Hematopoietic multipotent progenitor cell treated with erythropoietin and hydrocortisone succinate and interleukin-3 and kit ligand, for 6 days (in vitro differentiated cells): ENCODE results near the gene THSD4.
"Not testable (repeated sequence)": the region's sequence is repeated elsewhere in the genome, so short reads cannot be mapped to it uniquely, and the experiment has no call there.

ENCODE experiments used
- DNase-seq: peaks from one replicate; pipeline ENCODE4 v3.0.0-alpha.2; 2015

The THSD4 gene

DNA sequence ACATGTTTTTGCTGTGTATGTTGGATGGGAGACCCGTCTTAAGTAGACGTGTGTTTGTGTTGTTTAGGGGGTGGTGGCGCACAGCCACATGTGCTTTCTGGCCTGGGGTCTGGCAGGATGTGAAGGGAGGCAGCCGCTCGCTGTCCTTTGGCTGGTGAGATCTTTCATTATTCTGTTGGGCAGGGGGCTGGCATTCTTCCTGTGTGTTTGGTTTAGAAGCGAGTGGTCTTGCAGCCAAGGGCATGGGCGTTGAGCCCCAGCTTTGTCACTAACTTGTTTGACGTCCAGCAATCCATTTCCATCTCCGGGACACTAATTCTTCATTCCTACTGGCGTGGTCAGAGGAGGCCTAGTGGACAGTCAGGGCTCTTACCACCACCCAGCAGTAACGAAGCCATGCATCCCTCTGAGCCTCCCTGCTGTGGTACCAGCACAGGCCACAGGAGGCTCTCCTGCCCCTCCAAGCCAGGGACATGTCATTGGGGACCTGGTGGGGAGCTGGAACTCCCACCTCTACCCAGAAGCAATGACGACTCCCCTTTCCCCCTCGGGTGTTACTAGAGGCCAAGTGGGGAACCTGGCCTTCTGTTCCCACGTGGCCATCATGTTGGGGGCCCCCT is 10.7 kb downstream of the THSD4 start:
- no peak for DNase-seq

DNA sequence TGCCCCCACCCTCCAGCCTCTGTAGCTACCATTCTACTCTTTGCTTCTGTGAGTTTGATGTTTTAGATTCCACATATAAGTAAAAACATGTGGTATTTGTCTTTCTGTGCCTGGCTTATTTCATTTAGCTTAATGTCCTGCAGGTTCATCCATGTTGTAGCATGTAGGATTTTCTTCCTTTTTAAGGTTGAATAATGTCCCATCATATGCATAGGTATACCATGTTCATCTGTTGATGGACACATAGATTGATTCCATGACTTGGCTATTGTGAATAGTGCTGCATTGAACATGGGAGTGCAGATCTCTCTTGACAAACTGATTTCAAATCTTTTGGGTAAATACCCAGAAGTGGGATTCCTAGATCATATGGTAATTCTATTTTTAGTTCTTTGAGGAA is 11.8 kb downstream of the THSD4 start:
- DNase-seq = no peak

DNA sequence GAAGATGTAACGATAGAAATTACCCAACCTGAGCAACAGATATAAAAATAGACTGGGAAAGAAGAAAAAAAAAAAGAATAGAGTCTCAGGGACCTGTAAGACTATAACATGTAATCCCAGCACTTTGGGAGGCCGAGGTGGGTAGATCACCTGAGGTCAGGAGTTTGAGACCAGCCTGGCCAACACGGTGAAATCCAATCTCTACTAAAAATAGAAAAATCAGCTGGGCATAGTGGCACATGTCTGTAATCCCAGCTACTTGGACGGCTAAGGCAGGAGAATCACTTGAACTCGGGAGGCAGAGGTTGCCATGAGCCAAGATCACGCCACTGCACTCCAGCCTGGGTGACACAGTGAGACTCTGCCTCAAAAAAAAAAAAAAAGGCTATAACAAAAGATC is 12.9 kb downstream of the THSD4 start:
- not testable (repeated sequence) for DNase-seq

DNA sequence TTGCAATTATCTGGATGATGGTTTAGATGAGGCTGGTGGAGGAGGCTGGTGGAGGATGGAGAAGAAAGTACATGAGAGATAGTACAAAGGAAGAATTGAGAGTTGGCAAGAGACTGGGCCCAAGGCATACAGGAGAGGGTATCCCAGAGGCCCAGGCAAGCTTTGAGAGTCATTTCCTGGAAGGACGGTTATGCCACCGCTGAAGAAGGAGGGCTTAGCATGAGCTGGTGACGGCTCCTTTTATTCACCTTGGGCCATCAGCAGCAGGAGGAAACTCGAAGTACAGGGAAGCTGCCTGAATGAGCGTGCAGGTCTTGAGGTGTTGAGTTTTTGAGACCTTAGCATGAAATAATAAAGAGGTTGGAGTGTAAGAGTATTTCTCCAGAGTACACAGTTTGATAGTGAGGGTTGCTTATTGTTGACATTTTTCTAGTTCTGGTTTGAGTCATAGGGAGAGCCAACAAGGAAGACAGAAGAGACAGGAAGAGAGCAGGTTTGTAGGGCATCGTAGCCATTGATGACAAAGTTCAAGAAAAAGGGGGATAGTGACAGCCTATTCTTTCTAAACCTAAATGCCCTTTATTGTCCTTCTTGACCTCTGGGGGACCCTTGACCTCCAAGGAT is 13.8 kb downstream of the THSD4 start:
- no peak for DNase-seq

DNA sequence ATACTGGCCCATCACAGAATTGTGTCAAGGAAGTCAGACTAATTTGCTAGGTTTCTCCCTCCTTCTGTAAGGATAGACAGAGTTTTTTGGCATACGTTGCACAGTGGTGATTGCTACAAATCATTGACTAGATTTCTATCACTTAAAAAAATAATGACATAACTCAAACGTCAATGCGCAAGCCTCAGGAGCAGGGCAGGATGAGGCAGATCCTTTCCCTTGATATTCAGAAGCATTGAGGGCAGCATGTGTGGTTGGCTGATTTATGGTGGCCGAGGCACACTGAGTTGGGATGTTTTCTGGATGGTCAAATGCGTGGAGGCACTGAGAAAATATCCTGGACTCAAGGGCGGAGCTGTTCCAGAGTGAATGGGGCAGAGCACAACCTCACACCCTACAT is 14.4 kb downstream of the THSD4 start:
- DNase-seq = no peak

DNA sequence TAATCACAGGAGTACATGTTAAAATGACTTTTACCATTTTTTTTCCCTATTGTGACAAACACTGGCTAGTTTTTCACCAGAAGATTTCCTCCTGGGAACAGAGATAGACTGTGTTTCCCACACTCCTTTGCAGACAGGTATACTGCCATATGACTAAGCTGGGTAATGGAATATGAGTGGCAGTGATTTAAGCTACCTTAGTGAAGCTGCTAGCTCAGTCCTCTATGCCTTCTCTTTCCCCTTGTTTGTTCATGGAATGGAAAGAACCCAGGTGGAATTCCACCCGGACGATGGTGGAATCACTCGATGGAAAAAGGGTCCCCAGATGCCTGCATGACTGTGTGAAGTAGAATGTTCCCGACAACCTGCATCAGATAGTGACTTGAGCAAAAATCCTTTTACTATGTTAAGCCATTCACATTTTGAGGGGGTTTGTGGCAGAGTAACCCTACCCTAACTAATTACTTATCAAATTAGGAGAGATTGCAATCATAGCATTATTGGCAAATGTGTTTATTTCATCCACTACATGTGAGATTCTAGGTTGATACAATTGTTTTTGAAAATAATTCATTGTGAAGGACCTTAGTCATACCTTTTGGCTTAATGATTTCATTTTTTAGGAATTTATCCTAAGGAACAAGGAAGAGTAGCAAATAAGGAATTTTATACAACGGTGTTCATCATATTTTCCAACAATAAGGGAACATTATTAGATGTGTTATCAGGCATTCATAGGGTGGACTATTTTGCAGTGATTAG is 16.5 kb downstream of the THSD4 start:
- no peak for DNase-seq

DNA sequence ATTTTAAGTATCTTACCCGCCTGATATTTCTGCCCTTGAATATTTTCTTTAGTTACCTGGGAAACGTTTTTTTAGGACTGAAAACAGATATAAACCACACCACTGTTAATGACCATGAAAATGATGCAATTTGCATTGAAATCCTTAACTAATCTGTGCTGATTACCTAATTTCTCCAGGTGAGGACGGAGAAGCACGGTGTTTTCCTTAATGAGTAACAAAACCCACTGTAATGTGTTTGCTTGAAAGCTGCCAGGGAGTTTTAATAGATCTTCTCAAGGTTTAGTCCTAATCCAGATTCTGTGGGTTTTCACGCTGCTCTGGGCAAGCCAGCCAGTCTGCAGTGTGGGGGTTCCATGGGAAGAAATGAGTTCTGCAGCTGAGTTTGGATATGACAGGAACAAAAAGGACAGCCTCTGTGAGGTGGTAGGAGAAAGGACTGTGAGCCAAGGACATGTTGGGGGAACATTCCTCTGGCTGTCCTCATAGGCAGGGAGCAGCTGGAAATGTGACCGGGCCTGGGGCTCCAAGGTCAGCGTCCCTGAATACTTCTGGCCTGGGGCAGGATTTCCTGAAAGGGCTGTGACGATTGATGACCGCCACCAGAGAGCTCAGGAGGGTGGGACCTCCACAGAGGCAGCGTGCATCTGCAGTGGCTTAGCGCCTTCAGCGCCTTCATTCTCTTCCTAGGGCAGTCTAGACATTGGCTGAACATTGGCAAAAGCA is 18.6 kb downstream of the THSD4 start:
- DNase-seq = no peak

DNA sequence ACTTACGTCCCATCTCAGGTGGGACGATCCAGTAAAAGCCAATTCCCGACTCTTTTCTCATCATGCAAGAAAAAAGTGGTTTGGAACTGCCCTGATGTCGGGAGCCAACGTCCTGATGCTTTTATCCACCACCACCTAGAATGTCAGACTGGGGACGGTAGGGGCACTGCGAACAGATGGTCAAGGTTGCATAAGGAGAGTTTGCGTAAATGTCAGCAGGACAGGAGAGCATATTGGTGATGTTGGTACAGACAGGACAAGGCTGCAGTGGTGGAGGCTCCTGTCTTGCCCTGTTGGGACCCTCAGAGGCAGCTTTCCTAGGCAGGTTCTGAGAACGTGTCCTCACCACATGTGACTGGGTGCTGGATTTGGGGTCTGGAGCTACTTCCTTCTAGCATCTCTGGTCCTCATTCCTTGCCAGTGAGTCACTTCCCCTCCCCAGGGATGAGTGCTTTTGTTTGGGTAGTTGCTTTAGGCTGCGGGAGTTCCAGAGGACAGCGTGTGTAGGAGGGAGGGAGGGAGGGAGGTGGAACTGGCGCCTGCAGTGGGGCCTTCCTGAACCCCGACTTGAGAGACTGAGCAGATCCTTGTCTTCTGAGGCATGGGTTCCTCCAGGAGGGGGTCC is 21.0 kb downstream of the THSD4 start:
- DNase-seq = no peak

DNA sequence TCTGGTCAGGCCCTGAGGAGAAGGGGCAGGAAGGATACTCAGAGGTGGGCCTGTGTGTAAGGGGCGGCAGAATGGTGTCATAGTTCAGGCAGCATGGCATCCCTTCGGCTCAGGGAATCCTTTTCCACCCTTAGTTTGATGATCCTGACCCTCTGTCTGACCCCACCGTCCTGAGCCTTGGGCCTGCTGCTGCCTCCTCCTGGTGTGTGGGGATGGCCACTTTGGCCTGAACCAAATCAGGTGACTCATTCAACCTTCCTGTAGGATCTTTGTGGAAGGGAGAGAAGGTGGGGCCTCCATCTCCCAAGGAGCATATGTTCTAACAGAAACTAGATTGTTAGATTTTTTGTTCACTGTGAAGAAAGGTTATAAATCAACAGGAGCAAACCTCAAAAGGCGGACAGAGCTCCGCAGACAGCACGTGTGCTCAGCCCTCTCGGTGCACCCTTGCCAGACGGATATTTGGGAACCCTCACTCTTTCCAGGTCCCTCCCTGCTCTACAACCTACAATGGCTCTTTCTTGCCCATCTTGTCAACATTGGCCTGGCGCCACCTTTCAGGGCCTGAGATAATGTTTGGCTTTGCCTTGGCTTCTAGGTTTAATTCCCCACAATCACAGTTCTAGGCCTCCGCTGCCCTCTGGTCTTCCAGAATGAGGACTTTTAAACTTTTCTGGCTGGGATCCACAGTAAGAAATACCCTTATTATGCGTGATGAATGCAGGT is 21.7 kb downstream of the THSD4 start:
- DNase-seq = no peak

DNA sequence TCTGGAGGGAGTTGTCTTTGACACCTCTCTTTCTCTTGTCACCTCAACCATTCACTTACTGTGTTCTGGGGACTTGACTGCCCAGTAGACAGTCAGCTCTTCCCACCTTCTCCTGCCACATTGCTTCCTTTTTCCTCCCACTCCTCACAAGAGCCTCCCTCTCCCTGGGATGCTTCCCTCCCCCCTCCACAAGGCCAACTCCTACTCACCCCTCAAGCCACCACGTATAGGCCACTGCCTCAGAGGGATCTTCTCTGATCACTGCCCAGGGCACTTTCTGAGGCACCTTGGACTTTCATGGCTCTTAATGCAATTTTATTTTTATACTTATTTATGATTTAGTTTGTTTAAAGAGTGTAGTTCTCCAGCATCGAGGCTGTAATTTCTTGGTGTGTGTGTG is 23.2 kb downstream of the THSD4 start:
- no peak for DNase-seq

DNA sequence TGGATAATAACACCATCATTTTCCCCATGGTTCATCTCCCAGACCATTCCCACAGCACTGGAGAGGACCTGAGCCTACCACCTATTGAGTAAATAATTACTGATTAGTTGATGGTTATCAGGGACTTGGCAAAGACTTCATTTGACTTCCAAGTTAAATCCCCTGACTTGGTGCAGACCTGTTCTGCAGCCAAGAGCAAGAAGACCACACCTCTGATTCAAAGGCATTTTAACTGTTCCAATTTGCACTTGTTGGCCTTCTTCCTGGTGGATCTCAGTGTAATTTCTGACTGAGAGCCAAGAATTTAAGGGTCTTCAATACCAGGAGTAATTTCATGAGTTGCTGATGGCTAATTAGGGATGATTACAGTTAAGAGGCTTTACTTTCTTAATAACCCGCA is 24.0 kb downstream of the THSD4 start:
- no peak for DNase-seq

DNA sequence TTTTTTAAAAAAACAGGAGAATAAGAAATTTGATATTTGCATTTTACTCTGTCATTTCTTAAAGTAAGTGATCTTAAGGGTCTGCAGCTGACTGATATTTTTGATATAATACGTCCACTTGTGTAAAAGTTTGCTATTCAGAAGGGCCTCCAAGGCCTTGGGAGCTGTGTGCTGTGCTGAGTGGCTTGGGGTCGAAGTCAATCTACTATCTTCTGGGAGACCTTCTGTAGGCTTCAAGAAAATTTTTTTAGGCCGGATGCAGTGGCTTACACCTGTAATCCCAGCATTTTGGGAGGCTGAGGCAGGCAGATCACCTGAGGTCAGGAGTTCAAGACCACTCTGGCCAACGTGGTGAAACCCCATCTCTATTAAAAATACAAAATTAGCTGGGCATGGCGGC is 26.3 kb downstream of the THSD4 start:
- DNase-seq = no peak

DNA sequence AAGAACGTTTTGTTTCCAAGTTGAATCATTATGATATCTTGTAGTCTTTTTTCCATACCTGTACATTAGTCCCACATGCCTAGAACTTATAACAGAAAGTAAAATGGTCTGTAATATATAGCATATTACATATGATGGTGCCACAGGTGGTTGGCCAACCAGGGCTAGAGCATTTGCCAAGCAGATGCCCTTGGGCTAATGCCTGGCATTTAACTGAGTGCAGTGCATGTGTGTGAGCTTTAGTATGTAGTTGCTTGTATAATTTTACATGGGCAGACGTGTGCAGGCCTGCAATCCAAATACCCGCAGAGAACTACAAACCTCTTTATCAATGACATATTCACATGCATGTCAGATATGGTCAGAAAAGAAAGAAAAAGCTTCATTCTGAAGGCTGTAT is 27.5 kb downstream of the THSD4 start:
- no peak for DNase-seq

DNA sequence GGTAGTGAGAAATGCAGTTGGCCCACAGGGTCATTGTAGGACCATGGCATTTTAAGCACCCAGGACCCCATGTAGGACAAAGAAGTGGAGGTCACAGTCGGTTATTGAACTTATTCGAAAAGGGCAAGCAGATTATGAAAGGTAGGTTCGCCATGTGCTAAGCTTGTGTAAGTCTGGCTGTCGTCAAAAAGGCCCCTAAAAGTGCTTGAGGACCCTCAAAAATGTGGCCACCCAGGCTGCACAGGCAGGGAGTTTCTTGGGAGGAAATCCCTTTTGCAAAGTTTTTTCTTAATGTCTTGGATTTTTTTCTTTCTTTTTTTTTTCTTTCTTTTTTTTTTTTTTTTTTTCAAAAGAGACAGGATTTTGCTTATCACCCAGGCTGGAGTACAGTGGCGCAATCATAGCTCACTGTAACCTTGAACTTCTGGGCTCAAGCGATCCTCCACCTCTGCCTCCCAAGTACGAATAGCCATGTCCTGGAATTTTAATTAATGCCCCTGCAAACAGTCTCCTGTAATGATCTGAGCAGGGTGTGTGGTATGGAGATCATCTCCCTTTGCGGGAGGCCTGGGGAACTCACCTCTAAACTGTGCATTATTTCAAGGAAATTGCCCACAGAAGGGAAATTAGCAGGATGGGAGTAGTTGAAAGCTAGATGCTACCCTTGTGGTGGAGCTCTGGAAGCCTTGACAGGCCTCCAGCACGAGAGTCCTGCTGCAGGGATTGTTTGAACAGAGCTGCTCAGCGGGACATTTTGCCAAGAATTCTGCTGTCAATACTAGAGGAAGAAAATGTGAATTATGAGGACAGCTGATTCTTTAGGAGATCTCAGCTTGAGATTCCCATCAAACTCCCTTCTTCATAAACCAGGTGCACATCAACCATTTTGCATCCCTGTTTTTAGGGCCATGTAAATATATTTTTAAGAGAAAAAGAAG is 28.4 kb downstream of the THSD4 start:
- no peak for DNase-seq

DNA sequence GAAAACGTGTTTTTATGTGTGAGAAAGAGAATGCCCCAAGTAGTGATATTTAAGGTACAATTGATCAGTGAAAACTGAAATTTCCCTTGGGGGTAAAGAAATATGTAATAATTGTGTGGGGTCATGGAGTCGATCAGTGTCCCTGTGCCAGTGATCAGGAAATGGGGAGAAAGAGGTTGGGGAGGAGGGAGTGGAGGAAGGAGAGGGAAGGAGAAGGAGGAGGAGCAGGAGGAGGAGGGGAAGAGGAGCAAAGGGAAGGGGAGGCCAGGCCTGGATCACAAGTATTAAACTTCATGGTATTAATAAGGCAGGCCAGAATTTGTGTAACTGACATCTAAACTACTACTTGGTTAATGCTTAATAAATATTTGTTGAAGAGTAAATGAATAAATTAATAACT is 30.4 kb downstream of the THSD4 start:
- no peak for DNase-seq

DNA sequence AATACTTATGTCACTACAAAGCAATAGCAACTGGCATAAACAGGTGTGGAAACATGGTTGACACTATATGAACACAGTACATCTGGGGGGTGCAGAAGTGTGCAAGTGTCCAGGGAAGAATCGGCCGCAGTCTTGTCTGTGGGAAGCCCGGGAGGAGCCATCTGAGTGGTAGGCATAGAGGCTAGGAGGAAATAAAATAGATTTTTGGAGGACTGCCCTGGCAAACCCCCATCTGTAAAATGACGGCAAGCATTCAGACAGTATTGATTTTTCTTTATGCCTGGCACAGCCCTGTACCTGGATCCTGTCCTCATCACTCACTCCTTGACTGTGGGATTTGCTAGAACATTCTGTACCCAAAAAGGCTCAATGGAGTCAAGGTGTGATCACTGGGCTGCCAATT is 31.3 kb downstream of the THSD4 start:
- DNase-seq = no peak

DNA sequence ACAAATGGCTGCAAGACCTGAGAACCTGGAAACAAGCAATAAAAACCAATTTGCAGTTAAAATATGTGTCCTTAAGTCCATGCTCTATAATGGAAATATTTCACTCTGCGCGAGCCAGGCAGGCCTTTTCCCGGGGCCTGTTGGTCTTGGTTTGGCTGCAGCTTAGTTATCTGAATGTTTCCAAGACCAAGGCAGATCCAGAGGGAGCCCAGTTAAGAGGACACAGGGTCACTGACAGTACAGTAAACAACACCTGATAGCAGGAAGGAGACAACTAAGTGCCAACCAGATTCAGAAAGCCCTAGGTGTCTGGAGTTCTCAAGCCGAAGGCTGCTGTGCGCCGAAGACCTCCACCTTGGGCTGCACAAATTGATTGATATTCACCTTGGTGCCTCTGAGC is 32.8 kb downstream of the THSD4 start:
- no peak for DNase-seq

DNA sequence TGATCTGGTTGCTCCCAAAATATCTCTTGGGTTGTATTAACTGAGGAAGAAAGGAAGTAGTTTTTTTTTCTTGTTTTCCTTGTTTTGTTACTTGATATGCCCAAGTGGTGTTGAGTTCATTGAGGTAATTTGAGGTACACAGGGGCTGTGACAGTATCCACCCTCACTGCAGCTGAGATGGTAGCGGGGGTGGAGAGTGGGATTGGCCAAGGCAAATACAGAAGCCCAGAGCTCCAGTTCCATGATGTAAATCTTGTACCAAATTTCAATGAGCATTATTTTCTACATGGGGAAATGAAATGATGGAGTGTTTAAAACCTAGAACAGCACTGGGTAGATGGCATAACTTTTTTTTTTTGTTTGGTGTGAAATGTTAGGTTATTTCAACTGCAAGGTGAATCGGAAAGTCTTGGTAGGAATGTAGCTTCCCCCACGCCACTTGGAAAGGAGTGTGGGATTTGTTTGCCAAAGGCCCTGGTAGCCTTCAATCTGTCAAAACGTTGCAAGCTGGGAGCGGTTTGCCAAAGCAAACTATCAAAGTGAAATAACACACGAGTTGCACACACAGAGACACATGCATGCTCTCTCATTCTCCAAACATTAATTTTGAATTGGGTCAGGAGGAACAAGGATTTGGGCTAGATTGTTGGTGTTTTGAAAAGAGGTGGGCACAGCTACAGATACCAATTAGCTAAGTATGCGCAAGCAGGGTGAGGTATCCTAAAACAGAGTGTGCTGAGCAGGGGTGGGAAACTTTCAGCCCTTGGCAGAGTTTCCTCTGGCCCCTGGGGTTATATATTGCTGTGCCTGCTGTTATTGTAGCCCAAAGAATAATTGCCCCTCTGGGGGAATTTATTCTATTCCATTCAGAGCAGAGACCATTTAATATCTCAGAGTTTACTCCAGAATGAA is 34.6 kb downstream of the THSD4 start:
- no peak for DNase-seq

DNA sequence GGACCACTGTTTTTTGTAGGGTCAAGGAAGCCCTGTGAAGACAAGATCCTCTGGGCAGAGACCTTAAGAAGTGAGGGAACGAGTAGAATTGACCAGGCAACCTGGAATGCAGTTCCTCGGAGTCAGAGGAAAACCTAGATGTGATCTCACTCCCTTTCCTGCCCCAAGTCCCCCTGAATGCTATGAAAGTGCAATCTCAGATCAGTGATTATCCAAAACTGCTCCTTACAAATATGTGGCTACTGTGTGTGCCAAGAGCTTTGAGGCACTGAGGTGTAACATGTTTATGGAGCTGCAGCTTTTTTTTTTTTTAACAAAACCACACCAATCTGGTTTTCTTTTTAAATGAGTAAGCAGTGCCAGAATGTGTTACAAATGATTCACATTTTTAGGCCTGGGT is 35.8 kb downstream of the THSD4 start:
- DNase-seq = no peak

DNA sequence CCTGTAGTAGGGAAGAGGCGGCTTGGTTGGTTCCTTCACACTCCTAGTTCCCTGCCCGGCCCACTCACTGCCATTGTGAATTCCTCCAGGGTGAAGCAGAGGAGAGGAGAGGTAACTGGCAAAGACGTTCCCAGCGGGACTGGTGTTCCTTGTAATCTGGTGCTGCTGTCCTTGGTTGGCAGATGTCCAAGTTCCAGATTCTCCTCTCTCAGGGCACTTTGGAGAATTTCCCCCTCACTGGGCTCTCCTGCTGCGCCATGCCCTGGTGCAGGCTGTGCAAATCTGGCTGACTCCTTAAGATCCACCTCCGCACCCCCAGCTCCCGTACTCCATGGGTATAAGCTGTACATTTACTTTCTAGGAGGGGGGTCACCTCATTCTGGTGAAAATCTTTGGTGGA is 37.3 kb downstream of the THSD4 start:
- no peak for DNase-seq
